ENCODE measurements around the gene TENT5C. TPM values are rescaled to one million over a fixed set of nuclear protein-coding genes. Genes with fewer than 3 reads are reported as not detected.
A peak's percentile ranks its signal among the peaks of the same experiment; 100 is the strongest.

The TENT5C gene
- polyA plus RNA-seq, 3 donors from 2014 or later, result 7.4 to 25.7 (median 25.3) TPM

DNA sequence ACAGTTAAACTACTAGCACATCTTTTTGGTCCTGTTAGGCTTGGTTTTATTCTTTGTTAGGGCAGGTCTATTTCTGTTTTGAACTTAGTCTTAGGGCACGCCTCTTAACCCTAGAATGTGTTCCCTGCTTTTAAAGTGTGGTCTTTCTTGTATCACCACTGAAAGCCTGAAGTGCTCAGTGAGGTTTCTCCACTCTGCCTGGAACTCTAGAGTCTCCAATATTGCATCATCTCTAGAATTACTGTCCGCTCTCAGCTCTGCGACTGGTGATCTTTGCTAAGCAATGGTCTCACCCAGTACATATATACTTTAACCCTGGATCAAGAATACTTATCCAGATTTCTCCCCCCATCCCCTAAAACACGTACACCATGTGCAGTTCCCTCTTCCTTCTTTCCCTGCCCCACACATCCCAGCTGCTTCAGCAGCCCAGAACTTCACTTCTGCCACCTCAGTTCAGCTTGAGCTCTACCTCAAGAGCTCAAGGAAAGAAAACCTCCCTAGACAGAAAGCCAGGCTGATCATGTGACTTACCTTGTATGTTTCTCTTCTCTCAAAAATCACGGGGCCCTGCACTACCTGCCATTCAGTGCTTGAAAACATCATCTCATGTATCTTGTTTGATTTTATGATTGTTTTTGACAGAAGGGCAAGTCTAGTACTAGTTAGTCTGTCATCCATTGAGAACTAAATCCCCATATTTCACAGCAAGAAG lies 59.9 kb downstream of the TENT5C start:
- Mint-ChIP-seq H3K27me3 (ENCODE audit: low read depth in 3 of 3) (peaks cover 8 to 12% (median 8%) of the 10 kb centered on the region in 3 donors), H3K27ac (peak overlapping the region; percentile 93 to 100 (median 97)), H3K4me1 (peaks cover 52 to 55% of the 10 kb centered on the region in 2 donors), H3K4me3 (peak overlapping the region in 1 of 5 donors; percentile 48), H3K9me3 (peaks cover 0 to 6% (median 0%) of the 10 kb centered on the region in 6 donors), H3K36me3 (peaks cover 0 to 9% (median 4%) of the 10 kb centered on the region in 3 donors)
- DNase-seq, result no peak

DNA sequence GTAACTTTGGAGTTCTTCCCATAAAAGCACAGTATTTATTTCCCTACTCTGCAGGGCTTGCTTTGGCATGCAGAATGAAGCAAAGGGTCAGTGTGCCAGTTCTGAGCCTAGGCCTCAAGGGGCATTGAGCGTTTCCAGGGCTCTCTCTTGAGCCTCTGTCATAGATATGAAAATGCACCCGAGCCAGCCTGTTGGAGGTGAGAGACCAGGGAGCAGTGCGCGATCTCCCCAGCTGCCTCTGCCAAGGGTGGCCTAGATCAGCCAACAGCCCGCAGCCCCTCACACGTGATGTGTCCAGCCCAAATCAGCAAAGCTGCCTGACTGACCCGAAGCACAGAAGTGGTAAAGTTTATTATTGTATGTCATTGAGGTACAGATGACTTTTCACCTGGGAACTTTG lies 63.7 kb downstream of the TENT5C start:
- no peak overlapping the region for H3K4me3 Mint-ChIP-seq
- peaks cover 20 to 24% of the 10 kb centered on the region in 2 donors for H3K4me1 Mint-ChIP-seq
- H3K36me3 Mint-ChIP-seq, result peaks cover 0 to 8% (median 0%) of the 10 kb centered on the region in 3 donors

DNA sequence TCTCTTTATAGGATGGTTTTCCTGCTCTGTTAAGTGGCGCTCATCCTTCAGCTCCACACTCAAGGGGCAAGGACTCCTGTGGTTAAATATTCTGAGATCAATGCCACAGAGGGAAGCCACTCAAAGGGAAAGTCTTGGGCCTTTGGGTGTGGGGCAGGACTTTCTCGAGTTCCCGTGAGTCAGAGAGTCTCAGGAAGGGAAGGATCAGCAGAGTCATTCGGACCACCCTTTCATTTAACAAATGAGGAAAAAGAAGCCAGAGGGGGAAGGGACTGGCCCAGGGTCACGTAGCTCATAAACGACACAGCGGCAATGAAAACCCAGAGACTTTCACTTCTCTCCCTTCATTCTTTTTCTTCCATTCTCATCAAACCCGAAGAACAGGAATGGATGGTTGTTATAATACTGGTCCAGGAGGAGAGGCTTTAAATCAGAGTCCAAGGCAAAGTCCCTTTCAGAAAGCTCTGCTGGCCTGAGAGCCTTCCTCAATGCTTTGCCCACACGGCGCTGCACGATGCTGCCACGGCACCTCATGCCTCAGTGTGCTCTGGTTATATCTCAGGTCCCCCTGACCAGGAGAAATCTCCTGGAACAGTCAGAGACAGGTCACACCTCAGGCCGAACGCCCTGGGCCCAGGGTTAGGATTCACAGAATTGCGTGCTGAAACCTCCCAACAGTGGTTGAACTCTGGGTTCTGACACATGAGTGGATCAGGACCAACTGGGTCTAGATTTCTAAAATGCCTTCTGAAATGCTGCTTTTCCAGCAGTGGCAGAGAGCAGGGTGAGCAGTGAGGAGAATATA lies 65.3 kb downstream of the TENT5C start:
- no peaks in the 10 kb centered on the region for H3K9me3 Mint-ChIP-seq
- peak overlapping the region in 4 of 6 donors; percentile 34 to 75 (median 44) for H3K27ac Mint-ChIP-seq
- no peak for DNase-seq
- no peak overlapping the region for H3K4me3 Mint-ChIP-seq
- H3K36me3 Mint-ChIP-seq, result peaks cover 0 to 8% (median 0%) of the 10 kb centered on the region in 3 donors
- peaks cover 5 to 10% of the 10 kb centered on the region in 2 donors for H3K4me1 Mint-ChIP-seq
- H3K27me3 Mint-ChIP-seq (ENCODE audit: low read depth in 3 of 3), result peaks cover 1 to 3% (median 2%) of the 10 kb centered on the region in 3 donors

More for the DNA sequence above, 63.7 kb downstream of the TENT5C start:
- no peaks in the 10 kb centered on the region for H3K9me3 Mint-ChIP-seq
- peaks cover 2 to 3% (median 2%) of the 10 kb centered on the region in 3 donors for H3K27me3 Mint-ChIP-seq (ENCODE audit: low read depth in 3 of 3)
- H3K27ac Mint-ChIP-seq, result peak overlapping the region in 3 of 6 donors; percentile 20 to 49 (median 49)
- DNase-seq, result no peak

DNA sequence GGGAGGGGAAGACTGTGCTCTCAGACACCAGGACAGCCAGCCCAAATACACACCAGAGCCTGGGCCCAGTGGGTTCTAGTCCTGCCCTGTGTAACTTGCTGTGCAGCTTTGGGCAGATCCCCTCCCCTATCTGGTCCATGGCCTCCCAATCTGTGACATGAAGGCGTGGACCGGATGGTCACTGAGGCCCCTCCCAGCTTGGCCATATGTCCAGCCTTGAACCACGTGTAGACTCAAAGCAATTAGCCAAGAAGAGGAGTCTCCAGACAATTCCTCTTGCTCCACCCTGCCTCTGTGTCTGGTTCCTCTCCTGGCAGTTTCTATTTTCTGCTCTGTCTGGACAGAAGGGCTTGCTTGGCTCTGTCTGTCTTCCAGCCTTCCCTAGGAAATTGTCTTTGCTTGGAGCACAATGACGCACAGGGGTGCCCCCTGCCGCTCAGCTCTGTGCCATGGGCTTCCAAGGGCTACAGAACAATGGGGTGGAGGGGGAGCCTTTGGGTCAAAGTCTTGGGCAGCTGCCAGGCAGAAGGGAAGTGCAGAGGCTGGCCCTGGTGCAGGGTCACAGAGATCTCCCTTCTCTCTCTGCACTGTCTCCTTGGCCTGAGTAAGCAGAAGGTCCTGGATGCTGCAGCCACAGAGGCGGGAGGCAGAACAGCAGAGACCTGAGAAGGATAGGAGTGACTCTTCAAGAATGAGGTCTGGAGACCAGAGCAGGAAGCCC lies 66.1 kb downstream of the TENT5C start:
- peaks cover 1 to 3% (median 2%) of the 10 kb centered on the region in 3 donors for H3K27me3 Mint-ChIP-seq (ENCODE audit: low read depth in 3 of 3)

DNA sequence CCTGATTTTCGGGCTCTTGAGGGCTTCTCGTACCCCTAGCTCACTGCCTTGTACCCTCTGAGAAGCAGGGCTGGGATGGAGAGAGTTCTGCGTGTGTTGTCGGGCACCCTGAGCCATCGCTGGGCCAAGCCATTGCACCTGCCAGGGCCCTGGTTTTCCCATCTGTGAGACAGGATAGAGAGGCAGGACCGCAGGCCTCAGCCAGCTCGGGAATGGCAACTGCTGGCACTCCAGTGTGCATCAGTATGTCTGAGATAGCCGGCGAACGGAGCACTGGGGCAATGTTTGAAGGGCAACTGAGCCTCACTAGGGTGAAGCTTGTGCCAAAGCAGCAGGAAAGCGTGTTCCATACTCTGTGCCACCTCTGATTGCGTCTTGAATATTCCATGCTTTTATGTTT lies 66.9 kb downstream of the TENT5C start:
- no peak for DNase-seq
- Mint-ChIP-seq H3K4me1 (peaks cover 5 to 6% of the 10 kb centered on the region in 2 donors), H3K27me3 (ENCODE audit: low read depth in 3 of 3) (peaks cover 0 to 3% (median under 1%) of the 10 kb centered on the region in 3 donors), H3K36me3 (peaks cover 0 to 8% (median 0%) of the 10 kb centered on the region in 3 donors), H3K27ac (peak overlapping the region in 1 of 6 donors; percentile 31), H3K9me3 (no peaks in the 10 kb centered on the region), H3K4me3 (no peak overlapping the region)

More for the DNA sequence above, 66.1 kb downstream of the TENT5C start:
- peaks cover 5 to 7% of the 10 kb centered on the region in 2 donors for H3K4me1 Mint-ChIP-seq
- no peak overlapping the region for H3K4me3 Mint-ChIP-seq
- peaks cover 0 to 8% (median 0%) of the 10 kb centered on the region in 3 donors for H3K36me3 Mint-ChIP-seq
- no peaks in the 10 kb centered on the region for H3K9me3 Mint-ChIP-seq
- peak overlapping the region in 4 of 6 donors; percentile 34 to 77 (median 60) for H3K27ac Mint-ChIP-seq
- DNase-seq, result no peak

DNA sequence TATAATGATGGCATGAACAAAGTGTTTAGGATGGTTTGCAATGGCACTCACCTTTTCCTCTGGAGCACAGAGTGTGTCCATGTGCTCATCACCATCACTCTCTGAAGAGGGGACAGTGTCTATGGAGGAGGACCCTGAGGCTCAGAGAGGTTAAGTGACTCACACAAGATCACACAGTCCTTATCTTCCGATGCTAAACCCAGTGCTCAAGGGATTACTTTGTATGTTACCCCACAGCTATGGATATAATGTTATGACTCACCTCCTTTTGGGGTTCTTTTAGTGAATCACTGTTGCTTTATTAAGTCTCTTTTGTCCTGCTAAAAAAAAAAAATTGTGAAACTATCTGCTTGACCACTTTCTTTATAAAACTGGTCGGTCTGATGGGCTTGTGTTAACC lies 67.6 kb downstream of the TENT5C start:
- H3K4me3 Mint-ChIP-seq, result no peak overlapping the region
- peaks cover 0 to 3% (median 0%) of the 10 kb centered on the region in 3 donors for H3K27me3 Mint-ChIP-seq (ENCODE audit: low read depth in 3 of 3)
- H3K4me1 Mint-ChIP-seq, result peaks cover 5 to 6% of the 10 kb centered on the region in 2 donors
- no peaks in the 10 kb centered on the region for H3K9me3 Mint-ChIP-seq
- peak overlapping the region in 2 of 6 donors; percentile 42 to 62 for H3K27ac Mint-ChIP-seq
- H3K36me3 Mint-ChIP-seq, result peaks cover 0 to 4% (median 0%) of the 10 kb centered on the region in 3 donors
- no peak for DNase-seq

DNA sequence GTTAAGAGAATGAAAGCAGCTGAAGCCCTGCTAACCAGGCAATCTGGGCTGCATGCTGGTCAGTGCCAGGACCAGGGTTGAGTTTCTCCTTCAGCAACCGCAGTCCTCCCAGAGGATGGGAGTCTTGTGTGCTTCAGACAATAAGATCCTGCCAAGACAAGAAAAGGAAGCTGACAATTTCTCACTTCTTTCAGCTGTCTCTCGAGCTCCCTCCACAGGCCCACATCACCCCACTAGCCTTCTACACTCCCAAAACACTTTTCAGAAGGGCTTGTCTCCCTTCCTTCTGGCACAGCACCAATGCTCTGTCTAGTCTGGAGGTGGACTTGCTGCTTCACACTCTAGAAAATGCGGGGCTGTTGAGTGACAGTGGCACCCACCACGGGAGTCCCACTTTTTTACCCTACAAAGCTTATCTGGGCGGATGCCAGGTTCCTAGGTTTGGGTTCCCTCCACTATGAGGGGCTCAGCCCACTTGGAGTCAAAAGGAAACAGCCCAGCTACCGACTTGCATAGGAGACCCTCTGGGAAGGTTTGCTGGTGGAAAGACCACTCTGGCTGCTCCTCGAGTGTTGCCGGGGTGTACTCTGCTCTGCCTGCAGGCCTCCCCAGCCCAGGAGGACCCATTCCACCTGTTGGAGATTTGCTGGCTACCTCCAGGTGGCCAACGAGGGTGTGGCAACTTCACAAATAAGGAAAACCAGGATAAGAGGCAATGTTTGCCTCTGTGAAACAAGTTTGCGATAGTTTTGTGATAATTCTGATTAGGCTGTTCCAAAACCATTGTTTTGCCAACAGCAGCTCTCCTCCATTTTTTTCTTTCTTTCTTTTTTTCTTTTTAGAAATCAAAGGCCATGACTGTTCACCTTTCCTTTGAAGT lies 68.9 kb downstream of the TENT5C start:
- peak overlapping the region in 4 of 6 donors; percentile 67 to 93 (median 71) for H3K27ac Mint-ChIP-seq
- peak; percentile 60 to 75 (median 66) for DNase-seq
- H3K4me3 Mint-ChIP-seq, result no peak overlapping the region
- peaks cover 5 to 6% of the 10 kb centered on the region in 2 donors for H3K4me1 Mint-ChIP-seq
- H3K36me3 Mint-ChIP-seq, result peaks cover 0 to 4% (median 0%) of the 10 kb centered on the region in 3 donors
- H3K9me3 Mint-ChIP-seq, result no peaks in the 10 kb centered on the region
- H3K27me3 Mint-ChIP-seq (ENCODE audit: low read depth in 3 of 3), result peaks cover 0 to 3% (median 0%) of the 10 kb centered on the region in 3 donors

DNA sequence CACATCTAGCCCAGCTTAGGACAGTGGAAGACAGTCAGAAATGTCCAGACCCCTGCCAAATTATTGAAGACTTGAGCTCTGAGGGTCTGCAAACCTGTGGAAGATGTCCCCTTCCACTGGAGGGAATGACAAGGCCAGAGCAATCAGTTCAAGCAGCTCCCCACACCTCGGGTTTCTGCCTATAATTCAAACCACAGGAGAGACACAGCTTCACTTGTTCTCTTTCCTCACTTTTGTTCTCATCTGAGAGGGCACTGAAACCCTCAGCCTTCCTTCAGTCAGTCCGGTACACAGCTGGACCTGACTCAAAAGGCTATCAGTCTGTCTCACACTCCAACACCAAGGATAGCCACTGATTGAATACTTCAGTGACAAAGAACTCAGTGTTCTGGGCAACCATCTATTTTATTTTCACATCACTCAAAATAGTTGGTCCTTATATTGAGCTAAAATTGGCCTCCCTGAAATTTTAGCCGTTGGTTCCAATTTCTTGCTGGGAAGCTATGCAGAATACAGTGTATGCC lies 70.1 kb downstream of the TENT5C start:
- no peak for DNase-seq
- Mint-ChIP-seq H3K9me3 (no peaks in the 10 kb centered on the region), H3K36me3 (peaks cover 0 to 4% (median 0%) of the 10 kb centered on the region in 3 donors), H3K27ac (peak overlapping the region in 1 of 6 donors; percentile 21), H3K4me3 (no peak overlapping the region), H3K27me3 (ENCODE audit: low read depth in 3 of 3) (peaks cover 0 to 3% (median 0%) of the 10 kb centered on the region in 3 donors), H3K4me1 (peaks cover 5 to 6% of the 10 kb centered on the region in 2 donors)

DNA sequence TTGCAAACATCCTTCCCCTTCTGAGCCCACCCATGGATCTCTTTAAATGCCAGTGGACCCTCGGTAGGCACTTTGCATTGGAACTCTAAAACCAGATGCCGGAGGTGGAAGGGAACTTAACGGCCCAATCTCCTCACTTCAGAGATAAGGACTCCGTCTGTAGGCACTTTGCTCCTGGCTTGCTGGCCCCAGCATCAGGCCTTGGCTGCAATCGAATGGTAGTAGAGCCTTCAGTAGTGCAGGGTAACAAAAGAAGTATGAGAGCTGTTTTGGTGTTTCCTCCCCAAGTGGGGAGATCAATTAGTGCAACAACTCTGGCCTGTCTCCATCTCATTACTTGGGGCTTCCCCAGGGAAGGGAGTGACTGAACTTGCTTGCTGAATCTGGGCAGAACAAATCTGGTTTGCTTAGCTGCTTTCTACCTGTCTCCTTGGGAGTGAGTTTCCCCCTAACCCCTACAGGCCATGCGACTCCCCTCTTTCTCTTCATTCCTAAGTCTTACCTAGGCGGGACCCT lies 70.8 kb downstream of the TENT5C start:
- no peak overlapping the region for H3K27ac Mint-ChIP-seq
- peaks cover 0 to 3% (median 0%) of the 10 kb centered on the region in 3 donors for H3K27me3 Mint-ChIP-seq (ENCODE audit: low read depth in 3 of 3)
- peaks cover 5 to 6% of the 10 kb centered on the region in 2 donors for H3K4me1 Mint-ChIP-seq
- H3K36me3 Mint-ChIP-seq, result peaks cover 0 to 4% (median 0%) of the 10 kb centered on the region in 3 donors
- H3K9me3 Mint-ChIP-seq, result no peaks in the 10 kb centered on the region
- no peak overlapping the region for H3K4me3 Mint-ChIP-seq
- no peak for DNase-seq

Other genes starting within 250 kb of the TENT5C start
- gene MAN1A2, start 238.6 kb upstream of the TENT5C start, polyA plus RNA-seq, result 10 to 100 TPM; 21.9 to 29.2 (median 22.7) TPM

All from immature natural killer cell (primary cell).